Subcutaneous abdominal adipose tissue (tissue), 5 donors: ENCODE measurements around the gene SPCS2.
"Not testable (repeated sequence)": the region's sequence is repeated elsewhere in the genome, so short reads cannot be mapped to it uniquely, and the experiment has no call there.

Experiments
- H3K27ac ChIP-seq: one replicate; pipeline ENCODE4 v1.7.0; 2013; ENCODE audit warnings: low read depth, mild to moderate bottlenecking, inconsistent platforms, low read length, moderate library complexity
- H3K27me3 ChIP-seq, 5 donors: one replicate each; pipeline ENCODE4 v1.7.0; 2013; ENCODE audit warnings: low read length in 5 of 5, inconsistent platforms in 1 of 5; ENCODE audit not compliant: control insufficient read depth in 5 of 5, insufficient read depth in 4 of 5
- H3K36me3 ChIP-seq, 5 donors: one replicate each; pipeline ENCODE4 v1.7.0; 2013; ENCODE audit warnings: low read length in 5 of 5; ENCODE audit not compliant: control insufficient read depth in 5 of 5, insufficient read depth in 5 of 5
- H3K4me1 ChIP-seq, 5 donors: one replicate each; pipeline ENCODE4 v1.7.0; 2013; ENCODE audit warnings: low read length in 5 of 5, mild to moderate bottlenecking in 3 of 5, moderate library complexity in 1 of 5; ENCODE audit not compliant: control insufficient read depth in 5 of 5, insufficient read depth in 5 of 5
- H3K4me3 ChIP-seq, 5 donors: one replicate each; pipeline ENCODE4 v1.7.0; 2013; ENCODE audit warnings: low read length in 5 of 5, low read depth in 1 of 5
- H3K9ac ChIP-seq, 5 donors: one replicate each; pipeline ENCODE4 v1.7.0; 2013; ENCODE audit warnings: low read length in 5 of 5, mild to moderate bottlenecking in 4 of 5, moderate library complexity in 3 of 5
- H3K9me3 ChIP-seq, 5 donors: one replicate each; pipeline ENCODE4 v1.7.0; 2013; ENCODE audit warnings: low read length in 5 of 5; ENCODE audit not compliant: control insufficient read depth in 5 of 5
- donor health status: healthy.
- donor health status: healthy.
- donor health status: healthy.
- donor health status: healthy.
- donor health status: healthy.

Gene SPCS2

GRCh38 chr11:74957937-74958629 lies 9.0 kb downstream of the SPCS2 start:
- H3K27ac ChIP-seq: no peak overlapping the region
- H3K9me3 ChIP-seq: no peaks in the 10 kb centered on the region
- no peaks in the 10 kb centered on the region for H3K27me3 ChIP-seq
- H3K4me1 ChIP-seq: peaks cover 0 to 12% (median 9%) of the 10 kb centered on the region in 5 donors
- no peak overlapping the region for H3K9ac ChIP-seq
- peaks cover 0 to 8% (median 2%) of the 10 kb centered on the region in 5 donors for H3K36me3 ChIP-seq
- no peak overlapping the region for H3K4me3 ChIP-seq

GRCh38 chr11:74960128-74960527 lies 11.1 kb downstream of the SPCS2 start:
- H3K4me1 ChIP-seq: peaks cover 0 to 12% (median 9%) of the 10 kb centered on the region in 5 donors
- H3K4me3 ChIP-seq, H3K27me3 ChIP-seq, H3K9me3 ChIP-seq, H3K36me3 ChIP-seq, H3K9ac ChIP-seq, H3K27ac ChIP-seq: not testable (repeated sequence)

GRCh38 chr11:74966651-74967050 lies 17.6 kb downstream of the SPCS2 start:
- no peaks in the 10 kb centered on the region for H3K4me1 ChIP-seq
- no peaks in the 10 kb centered on the region for H3K27me3 ChIP-seq
- no peak overlapping the region for H3K9ac ChIP-seq
- H3K4me3 ChIP-seq: no peak overlapping the region
- no peak overlapping the region for H3K27ac ChIP-seq
- H3K9me3 ChIP-seq: no peaks in the 10 kb centered on the region
- peaks cover 18 to 41% (median 19%) of the 10 kb centered on the region in 5 donors for H3K36me3 ChIP-seq

GRCh38 chr11:74970852-74971395 lies 21.9 kb downstream of the SPCS2 start:
- no peaks in the 10 kb centered on the region for H3K27me3 ChIP-seq
- H3K4me3 ChIP-seq: no peak overlapping the region
- H3K9ac ChIP-seq: no peak overlapping the region
- peaks cover 37 to 74% (median 51%) of the 10 kb centered on the region in 5 donors for H3K36me3 ChIP-seq
- no peaks in the 10 kb centered on the region for H3K4me1 ChIP-seq
- no peak overlapping the region for H3K27ac ChIP-seq
- no peaks in the 10 kb centered on the region for H3K9me3 ChIP-seq

GRCh38 chr11:74971424-74971823 lies 22.4 kb downstream of the SPCS2 start:
- Histone ChIP-seq H3K36me3 (peaks cover 42 to 75% (median 55%) of the 10 kb centered on the region in 5 donors), H3K4me3 (no peak overlapping the region), H3K27ac (no peak overlapping the region), H3K4me1 (no peaks in the 10 kb centered on the region), H3K9ac (no peak overlapping the region), H3K9me3 (no peaks in the 10 kb centered on the region), H3K27me3 (no peaks in the 10 kb centered on the region)

GRCh38 chr11:74978041-74978440 lies 29.0 kb downstream of the SPCS2 start:
- H3K27ac ChIP-seq: no peak overlapping the region
- no peak overlapping the region for H3K4me3 ChIP-seq
- peaks cover 31 to 53% (median 42%) of the 10 kb centered on the region in 5 donors for H3K36me3 ChIP-seq
- no peaks in the 10 kb centered on the region for H3K4me1 ChIP-seq
- no peaks in the 10 kb centered on the region for H3K9me3 ChIP-seq
- no peaks in the 10 kb centered on the region for H3K27me3 ChIP-seq
- no peak overlapping the region for H3K9ac ChIP-seq

GRCh38 chr11:74980634-74981033 lies 31.6 kb downstream of the SPCS2 start:
- Histone ChIP-seq H3K9ac (no peak overlapping the region), H3K4me3 (no peak overlapping the region), H3K27ac (no peak overlapping the region), H3K36me3 (peaks cover 19 to 30% (median 26%) of the 10 kb centered on the region in 5 donors), H3K27me3 (no peaks in the 10 kb centered on the region), H3K4me1 (no peaks in the 10 kb centered on the region), H3K9me3 (no peaks in the 10 kb centered on the region)

GRCh38 chr11:74981888-74982287 lies 32.8 kb downstream of the SPCS2 start:
- H3K9ac ChIP-seq: no peak overlapping the region
- H3K27ac ChIP-seq: no peak overlapping the region
- H3K36me3 ChIP-seq: peaks cover 9 to 20% (median 18%) of the 10 kb centered on the region in 5 donors
- H3K4me3 ChIP-seq: no peak overlapping the region
- no peaks in the 10 kb centered on the region for H3K9me3 ChIP-seq
- no peaks in the 10 kb centered on the region for H3K27me3 ChIP-seq
- H3K4me1 ChIP-seq: no peaks in the 10 kb centered on the region

GRCh38 chr11:74984070-74984469 lies 35.0 kb downstream of the SPCS2 start:
- Histone ChIP-seq H3K27ac (no peak overlapping the region), H3K9me3 (no peaks in the 10 kb centered on the region), H3K36me3 (peaks cover 0 to 9% (median 6%) of the 10 kb centered on the region in 5 donors), H3K4me1 (peaks cover 0 to 7% (median 6%) of the 10 kb centered on the region in 5 donors), H3K27me3 (no peaks in the 10 kb centered on the region), H3K4me3 (no peak overlapping the region), H3K9ac (no peak overlapping the region)

- H3K9me3 ChIP-seq: no peaks in the 10 kb centered on the region
- peaks cover 3 to 14% (median 12%) of the 10 kb centered on the region in 5 donors for H3K4me1 ChIP-seq
- no peak overlapping the region for H3K4me3 ChIP-seq
- H3K9ac ChIP-seq: no peak overlapping the region
- H3K27me3 ChIP-seq: no peaks in the 10 kb centered on the region
- peaks cover 0 to 8% (median 3%) of the 10 kb centered on the region in 5 donors for H3K36me3 ChIP-seq
- H3K27ac ChIP-seq: no peak overlapping the region
Observed at GRCh38 chr11:74984730-74985129, 35.7 kb downstream of the SPCS2 start.
